Fibroblast of lung (primary cell): ENCODE measurements around the gene CASP10. TPM values are rescaled to one million over a fixed set of nuclear protein-coding genes. Genes with fewer than 3 reads are reported as not detected.
A peak's percentile ranks its signal among the peaks of the same experiment; 100 is the strongest.

Experiments used
- DNase-seq, 2 donors: peaks; one replicate each; pipeline versions ENCODE4 v3.0.0 to v3.0.0-alpha.2; 2010; ENCODE audit warnings: low read depth in 2 of 2
- H2AFZ ChIP-seq: 2 replicates; pipeline ENCODE4 v1.5.1; 2012; ENCODE audit warnings: low read length, control low read depth, inconsistent platforms
- H3K27ac ChIP-seq: 2 replicates; pipeline ENCODE4 v1.5.1; 2011; ENCODE audit warnings: low read length, control low read depth; ENCODE audit not compliant: insufficient read depth
- H3K27me3 ChIP-seq: 2 replicates; pipeline ENCODE4 v1.5.1; 2011; ENCODE audit warnings: mild to moderate bottlenecking, low read length; ENCODE audit not compliant: control insufficient read depth, insufficient read depth
- H3K36me3 ChIP-seq: 2 replicates; pipeline ENCODE4 v1.5.1; 2011; ENCODE audit warnings: low read length; ENCODE audit not compliant: control insufficient read depth, insufficient read depth
- H3K4me1 ChIP-seq: 2 replicates; pipeline ENCODE4 v1.5.1; 2011; ENCODE audit warnings: low read length; ENCODE audit not compliant: control insufficient read depth, insufficient read depth; ENCODE audit errors: extremely low read depth
- H3K4me2 ChIP-seq: 2 replicates; pipeline ENCODE4 v1.5.1; 2011; ENCODE audit warnings: low read length, control low read depth; ENCODE audit not compliant: insufficient read depth; ENCODE audit errors: extremely low read depth
- H3K4me3 ChIP-seq, 4 experiments: fragments of 200-600 bp in 1 of 4; sonication (generic) in 1 of 4; replicated peaks in 1 of 4; 2 replicates each; pipeline ENCODE4 v1.5.1; 2011 to 2016; ENCODE audit warnings: low read length in 4 of 4, low read depth in 3 of 4, mild to moderate bottlenecking in 3 of 4, control low read depth in 2 of 4, inconsistent platforms in 1 of 4, mixed read lengths in 1 of 4; ENCODE audit not compliant: insufficient read depth in 1 of 4; ENCODE audit errors: control extremely low read depth in 1 of 4
- H3K79me2 ChIP-seq: 2 replicates; pipeline ENCODE4 v1.5.1; 2012; ENCODE audit warnings: mild to moderate bottlenecking, low read length, inconsistent platforms; ENCODE audit not compliant: control insufficient read depth, insufficient read depth
- H3K9ac ChIP-seq: 2 replicates; pipeline ENCODE4 v1.5.1; 2011; ENCODE audit warnings: mild to moderate bottlenecking, low read length, control low read depth; ENCODE audit not compliant: insufficient read depth
- H3K9me3 ChIP-seq: 2 replicates; pipeline ENCODE4 v1.5.1; 2012; ENCODE audit warnings: low read depth, low read length; ENCODE audit not compliant: control insufficient read depth, insufficient read depth
- H4K20me1 ChIP-seq: 2 replicates; pipeline ENCODE4 v1.5.1; 2011; ENCODE audit warnings: low read length; ENCODE audit not compliant: control insufficient read depth, insufficient read depth; ENCODE audit errors: extremely low read depth
- CTCF ChIP-seq, 2 donors: IDR thresholded peaks in 1 of 2; conservative IDR thresholded peaks in 1 of 2; 1 replicate in 1 of 2; 2 replicates in 1 of 2; pipeline ENCODE4 v1.5.1; 2011 to 2012; ENCODE audit warnings: low read length in 2 of 2, control low read depth in 1 of 2, inconsistent platforms in 1 of 2, low read depth in 1 of 2, mild to moderate bottlenecking in 1 of 2
- EZH2 ChIP-seq: IDR thresholded peaks from 2 replicates; pipeline ENCODE4 v1.5.1; 2012; ENCODE audit warnings: low read length, control low read depth, mild to moderate bottlenecking; ENCODE audit errors: missing control alignments
- polyA minus RNA-seq: library from RNA; depleted of rRNA, polyadenylated mRNA; stranded (reverse); fragments of >200 nt; gene quantifications from 2 replicates; pipeline ENCODE4 v1.2.3, GENCODE V29; 2011; ENCODE audit warnings: low replicate concordance
- polyA plus RNA-seq, 2 donors: library from polyadenylated mRNA; depleted of rRNA in 1 of 2; stranded (reverse) in 1 of 2; unstranded in 1 of 2; fragments of >200 nt; gene quantifications; 2 replicates each; pipeline ENCODE4 v1.2.1, GENCODE V29; 2011 to 2012; ENCODE audit warnings: missing spikeins in 1 of 2
- total RNA-seq: library from RNA; depleted of rRNA; stranded (reverse); fragments of >200 nt; gene quantifications from 2 replicates; pipeline ENCODE4 v1.2.1, GENCODE V29; 2014

CASP10 gene
- total RNA-seq (4.9 and 8.1 TPM in 2 replicates), polyA plus RNA-seq (5.0 and 5.5 TPM in 2 replicates), polyA minus RNA-seq (2.2 and 6.8 TPM in 2 replicates)
- 2.5 and 2.9 TPM in 2 replicates for polyA plus RNA-seq (2012)

GRCh38 chr2:201182650-201183364 lies at the start of gene CASP10:
Gene CASP10 (plus strand): TSS chr2:201183141. CDS start chr2:201185778, 2,637 bp downstream.
- no peaks in the 10 kb centered on the region for H3K36me3 ChIP-seq
- peak within 1 kb of the TSS; percentile 9 to 60 (median 43) for H3K4me3 ChIP-seq
- no peaks in the 10 kb centered on the region for H3K79me2 ChIP-seq
- TF ChIP-seq EZH2 (no peak), CTCF (conservative IDR thresholded peaks at IDR 0.05 in 1 of 2, IDR thresholded peaks at IDR 0.05 in 1 of 2; ENCODE audit: low read depth in 1 of 2, low read length in 2 of 2) (peak; percentile 20 to 32)
- no peaks in the 10 kb centered on the region for H3K9me3 ChIP-seq
- DNase-seq, result peak; percentile 19 to 57
- no peaks in the 10 kb centered on the region for H3K4me1 ChIP-seq
- no peak within 1 kb of the TSS for H3K9ac ChIP-seq
- peak within 1 kb of the TSS; percentile 84 for H3K4me2 ChIP-seq
- H2AFZ ChIP-seq, result peak within 1 kb of the TSS; percentile 76
- H3K27me3 ChIP-seq, result no peaks in the 10 kb centered on the region
- H4K20me1 ChIP-seq, result no peaks in the 10 kb centered on the region
- no peak within 1 kb of the TSS for H3K27ac ChIP-seq

- H3K27me3 ChIP-seq, result no peaks in the 10 kb centered on the region
- no peak for TF ChIP-seq CTCF (conservative IDR thresholded peaks at IDR 0.05 in 1 of 2, IDR thresholded peaks at IDR 0.05 in 1 of 2; ENCODE audit: low read depth in 1 of 2, low read length in 2 of 2)
- no peak for TF ChIP-seq EZH2
- peaks cover 19% of the 10 kb centered on the region for H3K36me3 ChIP-seq
- no peak for DNase-seq
- peaks cover 7% of the 10 kb centered on the region for H3K4me1 ChIP-seq
- peak overlapping the region; percentile 13 for H3K4me2 ChIP-seq
- no peaks in the 10 kb centered on the region for H4K20me1 ChIP-seq
- peaks cover 12% of the 10 kb centered on the region for H3K79me2 ChIP-seq
- H3K9ac ChIP-seq, result no peak overlapping the region
- no peaks in the 10 kb centered on the region for H3K9me3 ChIP-seq
- H3K27ac ChIP-seq, result no peak overlapping the region
- no peak overlapping the region for H2AFZ ChIP-seq
- no peak overlapping the region for H3K4me3 ChIP-seq
Observed at GRCh38 chr2:201135386-201135785, 47.6 kb upstream of the CASP10 start.

GRCh38 chr2:201136889-201137321 lies 46.0 kb upstream of the CASP10 start:
- no peak overlapping the region for H3K4me2 ChIP-seq
- no peaks in the 10 kb centered on the region for H3K9me3 ChIP-seq
- H2AFZ ChIP-seq, result no peak overlapping the region
- DNase-seq, result no peak
- H3K4me1 ChIP-seq, result no peaks in the 10 kb centered on the region
- H3K27me3 ChIP-seq, result no peaks in the 10 kb centered on the region
- H3K79me2 ChIP-seq, result peaks cover 5% of the 10 kb centered on the region
- no peak overlapping the region for H3K27ac ChIP-seq
- no peak overlapping the region for H3K9ac ChIP-seq
- TF ChIP-seq CTCF (conservative IDR thresholded peaks at IDR 0.05 in 1 of 2, IDR thresholded peaks at IDR 0.05 in 1 of 2; ENCODE audit: low read depth in 1 of 2, low read length in 2 of 2) (no peak), EZH2 (no peak)
- no peaks in the 10 kb centered on the region for H4K20me1 ChIP-seq
- H3K4me3 ChIP-seq, result no peak overlapping the region
- H3K36me3 ChIP-seq, result peaks cover 19% of the 10 kb centered on the region
